Activated T-cell treated with anti-CD3 and anti-CD28 coated beads, Interleukin-2, amount 50 U/mL, for 72 hours (primary cell): Measurements from ENCODE around the gene SPTBN4. TPM values are rescaled to one million over a fixed set of nuclear protein-coding genes. Genes with fewer than 3 reads are reported as not detected.

Experiments
- ATAC-seq, 2 donors: fragments of 150-1000 bp; cut with Tn5 transposase; replicated peaks in 1 of 2; 2 replicates each; pipeline ENCODE4 v1.10.0; 2021; ENCODE audit warnings: moderate library complexity in 2 of 2, mild to moderate bottlenecking in 1 of 2
- DNase-seq, 2 donors: peaks; one replicate each; pipeline ENCODE4 v3.0.0; 2021 to 2022; ENCODE audit warnings: mixed read lengths in 1 of 2
- H3K27ac Mint-ChIP-seq: one replicate; pipeline ENCODE4 v1.8.0; 2022; ENCODE audit warnings: mild to moderate bottlenecking, moderate library complexity, mixed read lengths
- H3K27me3 Mint-ChIP-seq: one replicate; pipeline ENCODE4 v1.8.0; 2022; ENCODE audit warnings: low read depth, mixed read lengths
- H3K36me3 Mint-ChIP-seq, 2 donors: one replicate each; pipeline ENCODE4 v1.8.0; 2022; ENCODE audit warnings: mixed read lengths in 2 of 2, mild to moderate bottlenecking in 1 of 2; ENCODE audit not compliant: insufficient read depth in 2 of 2
- H3K4me1 Mint-ChIP-seq: one replicate; pipeline ENCODE4 v1.8.0; 2022; ENCODE audit warnings: low read depth, mixed read lengths
- H3K4me3 Mint-ChIP-seq, 2 donors: one replicate each; pipeline ENCODE4 v1.8.0; 2022; ENCODE audit warnings: mild to moderate bottlenecking in 2 of 2, mixed read lengths in 2 of 2, moderate library complexity in 2 of 2
- H3K9me3 Mint-ChIP-seq, 2 donors: one replicate each; pipeline ENCODE4 v1.8.0; 2022; ENCODE audit warnings: mixed read lengths in 2 of 2
- total RNA-seq, 2 donors: library from RNA; stranded (reverse); gene quantifications; one replicate each; pipeline ENCODE4 v1.2.3, GENCODE V29; 2022

SPTBN4 gene
- total RNA-seq, 2 donors from 2014 or later: 2.2 to 4.8 TPM

DNA sequence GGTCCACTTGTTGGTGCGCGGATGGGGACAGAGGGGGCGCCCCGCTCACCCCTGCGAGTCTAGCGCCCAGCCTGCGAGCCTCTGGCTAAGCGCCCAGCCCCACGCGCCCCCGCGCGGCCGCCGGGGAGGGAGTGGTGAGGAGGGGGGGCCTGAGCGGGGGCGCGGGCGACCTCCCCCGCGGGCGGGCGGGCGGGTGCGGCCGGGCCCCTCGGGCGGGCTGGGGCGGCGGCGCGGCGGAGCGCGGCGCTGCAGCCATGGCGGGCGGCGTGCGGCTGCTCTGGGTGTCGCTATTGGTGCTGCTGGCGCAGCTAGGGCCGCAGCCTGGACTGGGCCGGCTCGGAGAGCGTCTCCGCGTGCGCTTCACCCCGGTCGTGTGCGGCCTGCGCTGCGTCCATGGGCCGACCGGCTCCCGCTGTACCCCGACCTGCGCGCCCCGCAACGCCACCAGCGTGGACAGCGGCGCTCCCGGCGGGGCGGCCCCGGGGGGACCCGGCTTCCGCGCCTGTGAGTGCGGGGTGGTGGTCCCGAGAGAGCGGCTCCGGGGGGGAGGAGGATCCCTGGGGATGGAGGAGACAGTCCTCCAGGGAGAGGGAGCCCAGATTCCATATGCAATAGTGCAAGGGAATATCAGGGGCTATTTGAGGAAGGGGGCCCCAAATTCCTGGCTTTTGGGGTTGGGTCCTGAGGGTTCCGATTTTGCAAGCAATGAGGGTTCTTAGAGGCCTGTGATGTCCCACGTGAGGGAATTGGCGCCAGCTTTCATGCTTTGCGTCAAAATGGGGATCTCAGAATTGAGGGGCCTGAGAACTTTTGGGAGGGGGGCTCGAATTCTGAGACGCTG lies 134.6 kb downstream of the SPTBN4 start, which contains the start of gene LTBP4:
Gene LTBP4 (plus strand): TSS at position 236 of the 841 bp plus-strand sequence. CDS start 19 bp downstream, at position 255.
- Mint-ChIP-seq H3K4me3 (peak within 1 kb of the TSS; percentile 65 to 71), H3K27me3 (peaks cover 48% of the 10 kb centered on the region), H3K27ac (no peak within 1 kb of the TSS), H3K36me3 (no peaks in the 10 kb centered on the region), H3K9me3 (no peaks in the 10 kb centered on the region), H3K4me1 (peaks cover 70% of the 10 kb centered on the region)
- DNase-seq: peak in 1 of 2 donors; percentile 53
- no peak for ATAC-seq

DNA sequence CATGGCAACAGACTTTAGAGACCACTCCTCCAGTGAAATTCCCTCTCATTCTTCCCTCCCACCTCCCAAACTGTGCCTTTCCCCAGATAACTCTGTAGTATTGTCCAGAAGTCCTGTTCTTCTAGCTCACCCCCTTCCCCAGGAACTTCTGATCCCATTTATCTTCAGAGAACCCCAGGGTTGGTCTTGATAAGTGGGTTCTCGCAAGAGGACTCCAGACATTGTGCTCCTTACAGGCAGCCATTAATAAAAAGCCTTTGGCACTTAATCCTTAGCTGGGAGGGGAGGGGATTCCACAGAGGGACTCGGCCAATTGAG lies 136.2 kb downstream of the SPTBN4 start:
- H3K27me3 Mint-ChIP-seq: peaks cover 40% of the 10 kb centered on the region
- no peak for ATAC-seq
- no peak overlapping the region for H3K27ac Mint-ChIP-seq
- no peaks in the 10 kb centered on the region for H3K9me3 Mint-ChIP-seq
- H3K4me3 Mint-ChIP-seq: peak overlapping the region; percentile 89 to 97
- peaks cover 81% of the 10 kb centered on the region for H3K4me1 Mint-ChIP-seq
- H3K36me3 Mint-ChIP-seq: no peaks in the 10 kb centered on the region
- DNase-seq: no peak

DNA sequence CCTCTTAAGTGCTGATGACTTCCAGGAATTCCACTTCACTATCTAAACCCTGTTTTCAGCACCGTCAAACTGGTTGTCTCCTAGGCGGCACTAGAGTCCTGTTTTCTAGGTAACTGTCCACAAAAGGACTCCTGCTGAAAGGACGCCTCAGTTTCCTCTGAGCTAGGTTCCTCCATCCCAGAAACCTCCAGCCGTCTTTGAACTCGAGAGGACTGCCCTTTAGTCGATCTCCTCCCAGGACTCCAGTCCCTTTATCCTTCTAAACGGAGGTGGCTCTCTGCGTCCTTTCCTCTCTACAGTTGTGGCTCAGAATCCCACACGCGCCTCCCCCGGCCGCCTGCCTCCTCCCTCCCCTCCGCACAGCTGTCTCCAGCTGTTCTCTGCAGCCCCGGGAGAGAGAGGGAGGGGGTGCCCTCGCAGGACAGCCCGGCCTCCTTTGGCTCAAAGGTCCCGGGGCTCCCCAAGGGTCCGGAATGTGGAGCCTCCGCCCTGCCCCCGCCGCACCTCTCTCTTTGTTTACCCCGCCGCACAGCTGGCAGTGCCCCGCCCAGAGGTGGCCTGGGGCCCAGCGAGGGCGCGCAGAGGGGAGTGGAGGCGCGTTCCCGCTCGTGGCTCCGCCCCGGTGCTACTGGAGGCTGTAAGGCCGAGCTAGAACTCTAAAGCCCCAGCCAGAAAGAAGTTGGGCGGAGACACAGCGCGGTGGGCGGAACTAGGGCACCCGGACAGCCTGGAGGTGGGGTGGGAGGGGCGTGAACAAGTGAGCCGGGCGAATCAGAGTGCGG lies 136.8 kb downstream of the SPTBN4 start:
- H3K36me3 Mint-ChIP-seq: no peaks in the 10 kb centered on the region
- H3K9me3 Mint-ChIP-seq: no peaks in the 10 kb centered on the region
- ATAC-seq: peak; percentile 74 to 76
- DNase-seq: peak; percentile 98 to 100
- peak overlapping the region; percentile 89 to 97 for H3K4me3 Mint-ChIP-seq
- peaks cover 81% of the 10 kb centered on the region for H3K4me1 Mint-ChIP-seq
- peak overlapping the region; percentile 33 for H3K27ac Mint-ChIP-seq
- H3K27me3 Mint-ChIP-seq: peaks cover 37% of the 10 kb centered on the region

DNA sequence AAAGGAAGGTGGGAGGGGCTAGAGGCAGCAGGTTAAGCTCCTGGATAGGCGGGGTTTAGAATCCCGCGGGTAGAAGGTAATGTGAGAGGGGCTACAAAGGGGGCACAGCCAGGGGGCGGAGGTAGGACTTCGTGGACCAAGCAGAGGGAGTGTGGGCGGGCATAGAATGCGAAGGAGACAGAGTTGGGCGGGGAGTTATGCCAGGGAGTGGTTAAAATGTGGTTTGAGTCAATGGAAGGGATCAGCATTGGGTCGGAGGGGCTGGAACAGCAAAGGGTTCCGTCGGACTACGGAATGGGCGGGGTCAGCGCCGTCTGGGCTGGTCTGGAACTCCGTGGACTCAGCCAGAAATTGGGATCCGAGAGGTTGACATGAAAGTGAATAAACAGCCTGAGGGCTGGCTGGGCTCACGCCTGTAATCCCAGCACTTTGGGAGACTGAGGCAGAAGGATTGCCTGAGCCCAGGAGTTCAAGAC lies 137.4 kb downstream of the SPTBN4 start:
- Mint-ChIP-seq H3K9me3 (no peaks in the 10 kb centered on the region), H3K4me3 (peak overlapping the region; percentile 89 to 97), H3K27me3 (peaks cover 30% of the 10 kb centered on the region), H3K27ac (peak overlapping the region; percentile 33), H3K4me1 (peaks cover 81% of the 10 kb centered on the region), H3K36me3 (no peaks in the 10 kb centered on the region)
- ATAC-seq (no peak), DNase-seq (no peak)

DNA sequence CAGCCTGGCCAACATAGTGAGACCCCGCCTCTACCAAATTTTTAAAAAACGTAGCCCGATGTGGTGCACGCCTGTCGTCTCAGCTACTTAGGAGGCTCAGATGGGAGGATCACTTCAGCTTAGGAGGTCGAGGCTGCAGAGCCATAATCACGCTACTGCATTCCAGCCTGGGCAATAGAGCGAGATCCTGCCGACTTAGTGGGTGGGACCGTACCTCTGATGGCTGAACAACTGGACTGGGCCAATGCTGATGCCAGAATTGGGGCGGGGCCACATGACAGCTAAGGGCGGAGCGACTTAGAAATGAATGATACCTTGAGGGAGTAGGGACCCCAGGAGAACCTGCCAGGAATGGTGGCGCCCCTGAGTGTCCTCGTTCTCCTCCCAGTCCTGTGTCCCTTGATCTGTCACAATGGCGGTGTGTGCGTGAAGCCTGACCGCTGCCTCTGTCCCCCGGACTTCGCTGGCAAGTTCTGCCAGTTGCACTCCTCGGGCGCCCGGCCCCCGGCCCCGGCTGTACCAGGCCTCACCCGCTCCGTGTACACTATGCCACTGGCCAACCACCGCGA lies 137.9 kb downstream of the SPTBN4 start:
- DNase-seq (no peak), ATAC-seq (peak in 1 of 2 donors; percentile 0)
- no peak overlapping the region for H3K27ac Mint-ChIP-seq
- peaks cover 25% of the 10 kb centered on the region for H3K27me3 Mint-ChIP-seq
- no peaks in the 10 kb centered on the region for H3K36me3 Mint-ChIP-seq
- H3K4me3 Mint-ChIP-seq: peak overlapping the region; percentile 89 to 97
- no peaks in the 10 kb centered on the region for H3K9me3 Mint-ChIP-seq
- H3K4me1 Mint-ChIP-seq: peaks cover 78% of the 10 kb centered on the region

DNA sequence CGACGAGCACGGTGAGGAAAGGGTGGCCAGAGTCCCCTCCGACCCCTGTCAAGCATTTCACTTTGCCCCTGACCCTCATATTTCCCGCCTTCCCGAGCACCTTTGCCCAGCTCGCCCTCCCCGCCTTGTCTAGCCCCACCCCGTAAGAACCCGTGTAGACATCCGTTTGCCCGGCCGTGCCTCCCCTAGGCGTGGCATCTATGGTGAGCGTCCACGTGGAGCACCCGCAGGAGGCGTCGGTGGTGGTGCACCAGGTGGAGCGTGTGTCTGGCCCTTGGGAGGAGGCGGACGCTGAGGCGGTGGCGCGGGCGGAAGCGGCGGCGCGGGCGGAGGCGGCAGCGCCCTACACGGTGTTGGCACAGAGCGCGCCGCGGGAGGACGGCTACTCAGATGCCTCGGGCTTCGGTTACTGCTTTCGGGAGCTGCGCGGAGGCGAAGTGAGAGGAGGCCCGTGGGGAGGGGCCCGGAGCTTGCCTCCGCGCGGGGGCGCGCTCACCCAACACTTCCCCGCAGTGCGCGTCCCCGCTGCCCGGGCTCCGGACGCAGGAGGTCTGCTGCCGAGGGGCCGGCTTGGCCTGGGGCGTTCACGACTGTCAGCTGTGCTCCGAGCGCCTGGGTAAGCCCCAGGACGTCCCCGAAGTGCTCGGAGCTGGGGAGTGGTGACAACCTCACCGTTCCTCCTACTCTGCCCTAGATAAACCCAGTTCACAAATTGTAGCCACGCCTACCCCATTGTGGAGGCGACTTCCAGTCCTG lies 138.6 kb downstream of the SPTBN4 start:
- Mint-ChIP-seq H3K27ac (no peak overlapping the region), H3K4me3 (peak overlapping the region; percentile 89 to 97), H3K36me3 (no peaks in the 10 kb centered on the region), H3K9me3 (no peaks in the 10 kb centered on the region), H3K27me3 (peaks cover 20% of the 10 kb centered on the region), H3K4me1 (peaks cover 82% of the 10 kb centered on the region)
- ATAC-seq: peak; percentile 52 to 55
- DNase-seq: peak; percentile 85 to 89

DNA sequence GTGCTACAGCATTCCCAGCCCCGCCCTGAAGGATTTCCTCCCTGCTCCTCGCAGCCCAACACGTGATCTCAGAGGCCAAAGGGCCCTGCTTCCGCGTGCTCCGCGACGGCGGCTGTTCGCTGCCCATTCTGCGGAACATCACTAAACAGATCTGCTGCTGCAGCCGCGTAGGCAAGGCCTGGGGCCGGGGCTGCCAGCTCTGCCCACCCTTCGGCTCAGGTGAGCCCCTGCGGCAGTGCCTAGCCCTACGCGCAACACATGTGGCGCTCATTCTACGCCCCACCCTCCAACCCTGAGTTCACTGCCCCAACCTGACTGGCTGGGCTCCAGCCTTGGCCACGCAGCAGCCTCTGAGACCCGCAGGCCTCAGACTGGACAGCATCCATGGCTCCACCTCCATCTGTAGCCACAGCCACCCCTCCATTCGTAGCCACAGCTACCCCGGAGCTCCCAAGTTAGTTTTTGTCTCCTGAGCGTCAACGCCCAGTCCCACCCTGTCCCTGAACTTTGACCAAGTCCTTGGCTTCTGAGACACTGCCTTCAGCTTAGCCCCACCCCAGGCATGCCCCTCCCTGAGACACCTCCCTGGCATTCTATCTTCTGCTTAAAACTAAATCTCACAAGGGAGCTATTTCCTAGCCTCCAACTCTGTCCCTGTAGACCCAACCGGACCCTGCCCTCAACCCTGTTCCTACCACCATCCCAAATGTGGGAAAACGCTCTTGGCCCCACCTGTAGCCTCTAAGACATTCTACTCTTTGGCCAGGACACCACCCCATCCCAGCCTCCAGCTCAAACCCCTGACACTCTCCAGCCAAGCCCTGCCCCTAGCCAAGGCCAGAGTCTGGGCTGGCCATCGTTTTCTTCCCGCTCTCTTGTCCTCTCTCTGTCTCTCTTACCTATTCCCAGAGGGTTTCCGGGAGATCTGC lies 140.8 kb downstream of the SPTBN4 start:
- no peaks in the 10 kb centered on the region for H3K9me3 Mint-ChIP-seq
- no peaks in the 10 kb centered on the region for H3K36me3 Mint-ChIP-seq
- no peak overlapping the region for H3K27ac Mint-ChIP-seq
- peaks cover 13% of the 10 kb centered on the region for H3K27me3 Mint-ChIP-seq
- H3K4me1 Mint-ChIP-seq: peaks cover 88% of the 10 kb centered on the region
- H3K4me3 Mint-ChIP-seq: peak overlapping the region; percentile 45 to 97
- DNase-seq: no peak
- no peak for ATAC-seq

DNA sequence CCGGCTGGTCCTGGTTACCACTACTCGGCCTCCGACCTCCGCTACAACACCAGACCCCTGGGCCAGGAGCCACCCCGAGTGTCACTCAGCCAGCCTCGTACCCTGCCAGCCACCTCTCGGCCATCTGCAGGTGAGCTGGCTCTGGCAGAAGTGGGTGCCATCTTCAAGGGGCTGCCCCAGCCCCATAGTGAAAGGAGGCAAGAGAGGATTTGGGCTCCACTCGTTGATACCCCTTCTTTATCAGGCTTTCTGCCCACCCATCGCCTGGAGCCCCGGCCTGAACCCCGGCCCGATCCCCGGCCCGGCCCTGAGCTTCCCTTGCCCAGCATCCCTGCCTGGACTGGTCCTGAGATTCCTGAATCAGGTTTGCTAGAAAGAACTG lies 141.4 kb downstream of the SPTBN4 start:
- no peak for ATAC-seq
- no peak for DNase-seq
- peaks cover 7% of the 10 kb centered on the region for H3K27me3 Mint-ChIP-seq
- peak overlapping the region; percentile 8 to 97 for H3K4me3 Mint-ChIP-seq
- H3K4me1 Mint-ChIP-seq: peaks cover 82% of the 10 kb centered on the region
- no peaks in the 10 kb centered on the region for H3K36me3 Mint-ChIP-seq
- H3K9me3 Mint-ChIP-seq: no peaks in the 10 kb centered on the region
- no peak overlapping the region for H3K27ac Mint-ChIP-seq

DNA sequence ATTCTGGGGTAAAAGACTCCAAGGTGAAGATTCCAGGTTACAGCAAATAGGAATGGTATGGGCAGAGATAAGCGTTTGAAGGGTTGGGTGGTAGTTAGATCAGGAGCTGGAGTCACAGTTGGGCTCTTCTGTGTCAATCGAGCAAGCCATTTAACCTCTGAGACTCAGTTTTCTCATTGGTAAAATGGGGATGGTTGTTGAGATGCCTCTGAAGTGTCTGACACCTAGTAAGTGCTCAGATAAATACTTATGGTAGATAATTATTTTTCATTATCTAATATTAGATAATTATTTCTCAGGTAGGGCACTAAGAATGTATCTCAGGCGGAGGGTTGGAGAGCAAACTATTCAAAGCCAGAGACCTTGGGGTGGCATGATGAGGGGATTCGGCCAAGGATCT lies 142.2 kb downstream of the SPTBN4 start:
- Mint-ChIP-seq H3K4me1 (peaks cover 75% of the 10 kb centered on the region), H3K4me3 (peak overlapping the region; percentile 89 to 97), H3K36me3 (peaks cover 0 to 1% of the 10 kb centered on the region in 2 donors), H3K27ac (peak overlapping the region; percentile 55), H3K9me3 (no peaks in the 10 kb centered on the region), H3K27me3 (peaks cover 4% of the 10 kb centered on the region)
- DNase-seq: no peak
- no peak for ATAC-seq

DNA sequence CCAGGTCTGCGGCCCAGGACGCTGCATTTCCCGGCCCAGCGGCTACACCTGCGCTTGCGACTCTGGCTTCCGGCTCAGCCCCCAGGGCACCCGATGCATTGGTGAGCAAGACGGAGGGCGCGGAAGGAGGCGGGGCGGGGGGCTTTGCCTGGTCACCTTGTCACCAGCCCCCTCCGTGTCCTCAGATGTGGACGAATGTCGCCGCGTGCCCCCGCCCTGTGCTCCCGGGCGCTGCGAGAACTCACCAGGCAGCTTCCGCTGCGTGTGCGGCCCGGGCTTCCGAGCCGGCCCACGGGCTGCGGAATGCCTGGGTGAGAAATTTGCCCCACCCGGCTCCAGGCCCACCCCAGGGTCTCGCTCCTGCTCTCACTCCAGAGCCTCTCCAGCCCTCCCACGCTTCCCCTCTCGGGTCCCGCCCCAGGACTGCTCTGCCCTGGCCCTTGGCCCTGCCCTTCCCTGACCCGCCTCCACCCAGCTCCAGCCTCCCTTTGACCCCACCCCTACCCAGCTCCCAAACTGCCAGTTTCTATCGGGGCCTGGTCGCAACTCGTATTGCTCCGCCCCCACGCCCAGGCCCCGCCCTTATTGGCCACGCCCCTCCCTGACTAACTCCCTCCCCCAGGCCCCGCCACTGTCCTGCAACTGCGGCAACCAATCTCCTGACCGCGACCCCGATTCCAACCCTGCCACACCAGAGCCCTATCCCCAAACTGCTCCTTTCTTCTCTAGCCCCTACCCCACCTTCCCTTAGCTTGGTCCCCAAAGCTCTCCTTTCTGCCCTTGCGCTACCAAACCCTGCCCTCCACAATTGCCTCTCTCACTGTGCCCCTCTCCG lies 143.0 kb downstream of the SPTBN4 start:
- peak overlapping the region; percentile 87 for H3K27ac Mint-ChIP-seq
- H3K36me3 Mint-ChIP-seq: peaks cover 1 to 4% of the 10 kb centered on the region in 2 donors
- peaks cover 71% of the 10 kb centered on the region for H3K4me1 Mint-ChIP-seq
- no peaks in the 10 kb centered on the region for H3K27me3 Mint-ChIP-seq
- peak overlapping the region; percentile 89 to 97 for H3K4me3 Mint-ChIP-seq
- DNase-seq (peak; percentile 94 to 97), ATAC-seq (peak; percentile 57 to 63)
- H3K9me3 Mint-ChIP-seq: no peaks in the 10 kb centered on the region

DNA sequence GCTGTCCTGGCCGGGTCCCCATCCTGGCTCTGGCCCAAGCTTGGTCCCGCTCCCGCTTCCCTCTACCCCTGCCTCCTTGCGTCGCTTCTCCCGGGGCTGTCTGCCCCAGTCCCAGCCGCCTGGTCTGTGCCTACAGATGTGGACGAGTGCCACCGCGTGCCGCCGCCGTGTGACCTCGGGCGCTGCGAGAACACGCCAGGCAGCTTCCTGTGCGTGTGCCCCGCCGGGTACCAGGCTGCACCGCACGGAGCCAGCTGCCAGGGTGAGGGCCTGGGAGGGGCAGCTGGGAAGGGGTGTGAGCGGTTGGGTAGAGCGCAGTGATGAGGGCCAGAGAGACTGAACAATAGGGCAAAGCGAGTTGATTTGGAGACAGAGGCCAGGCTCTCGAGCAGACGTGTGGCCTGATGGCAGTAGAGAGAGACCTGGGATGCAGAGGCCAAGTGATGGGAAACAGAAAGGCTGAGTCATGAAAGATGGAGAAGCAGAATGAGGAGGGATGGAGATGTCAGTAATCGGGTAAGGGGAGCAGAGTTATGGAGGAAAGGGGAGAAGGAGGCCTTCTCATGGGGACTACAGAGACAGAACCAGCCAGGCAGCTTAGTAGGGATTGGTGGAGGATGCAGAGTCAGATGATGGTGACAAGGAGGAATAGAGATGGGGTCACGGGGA lies 143.7 kb downstream of the SPTBN4 start:
- peak overlapping the region; percentile 89 to 97 for H3K4me3 Mint-ChIP-seq
- H3K4me1 Mint-ChIP-seq: peaks cover 73% of the 10 kb centered on the region
- no peaks in the 10 kb centered on the region for H3K9me3 Mint-ChIP-seq
- H3K36me3 Mint-ChIP-seq: peaks cover 1 to 10% of the 10 kb centered on the region in 2 donors
- ATAC-seq (peak; percentile 15 to 16), DNase-seq (peak; percentile 71 to 76)
- H3K27ac Mint-ChIP-seq: peak overlapping the region; percentile 87
- no peaks in the 10 kb centered on the region for H3K27me3 Mint-ChIP-seq
